Ascending aorta (tissue), 2 donors: ENCODE data around the gene EIF5. TPM values are rescaled to one million over a fixed set of nuclear protein-coding genes. Genes with fewer than 3 reads are reported as not detected.

Experiments used
- DNase-seq, 2 donors: peaks; one replicate each; pipeline ENCODE4 v3.0.0-alpha.2; 2019; ENCODE audit warnings: low spot score in 2 of 2
- H3K27ac ChIP-seq, 2 donors: fragments of 200-600 bp; sonication (generic); one replicate each; pipeline ENCODE4 v1.5.1; 2016 to 2017; ENCODE audit warnings: mild to moderate bottlenecking in 1 of 2
- H3K27me3 ChIP-seq: fragments of 200-600 bp; sonication (generic); one replicate; pipeline ENCODE4 v1.5.1; 2017
- H3K36me3 ChIP-seq, 2 donors: fragments of 200-600 bp; sonication (generic); one replicate each; pipeline ENCODE4 v1.5.1; 2016
- H3K4me1 ChIP-seq, 2 donors: fragments of 200-600 bp; sonication (generic); one replicate each; pipeline ENCODE4 v1.5.1; 2016 to 2017; ENCODE audit warnings: mild to moderate bottlenecking in 1 of 2
- H3K4me3 ChIP-seq, 2 donors: fragments of 200-600 bp; sonication (generic); one replicate each; pipeline ENCODE4 v1.5.1; 2016 to 2017; ENCODE audit warnings: mild to moderate bottlenecking in 1 of 2
- H3K9me3 ChIP-seq, 2 donors: fragments of 200-600 bp; sonication (generic); one replicate each; pipeline ENCODE4 v1.5.1; 2016
- CTCF ChIP-seq, 3 experiments: fragments of 200-600 bp in 2 of 3; fragments of 450-650 bp in 1 of 3; sonication (generic) in 2 of 3; IDR thresholded peaks; one replicate each; pipeline ENCODE4 v1.5.1; 2016 to 2019; ENCODE audit warnings: antibody characterized with exemption in 3 of 3, mild to moderate bottlenecking in 1 of 3, moderate library complexity in 1 of 3
- intact Hi-C: fragments of 100-400 bp; cut with DNase I; formaldehyde crosslinking; loops from one replicate; pipeline ENCODE4 v1.15.1; 2023
- total RNA-seq: library from RNA; depleted of rRNA; stranded (reverse); fragments of >200 nt; gene quantifications from one replicate; pipeline ENCODE4 v1.1.0, GENCODE V29; 2016

The EIF5 gene
- total RNA-seq, 1 donor from 2014 or later, result 85.5 TPM

GRCh38 chr14:103367995-103368394 is 34.0 kb downstream of the EIF5 start:
- no peak for TF ChIP-seq CTCF (IDR thresholded peaks at IDR 0.05)
- no peaks in the 10 kb centered on the region for H3K36me3 ChIP-seq
- no peaks in the 10 kb centered on the region for H3K27me3 ChIP-seq
- no peak for DNase-seq
- intact Hi-C loops, result no loop called here
- H3K27ac ChIP-seq, result no peak overlapping the region
- no peak overlapping the region for H3K4me3 ChIP-seq
- H3K9me3 ChIP-seq, result peaks cover 0 to 4% of the 10 kb centered on the region in 2 donors
- H3K4me1 ChIP-seq, result no peaks in the 10 kb centered on the region

DNA sequence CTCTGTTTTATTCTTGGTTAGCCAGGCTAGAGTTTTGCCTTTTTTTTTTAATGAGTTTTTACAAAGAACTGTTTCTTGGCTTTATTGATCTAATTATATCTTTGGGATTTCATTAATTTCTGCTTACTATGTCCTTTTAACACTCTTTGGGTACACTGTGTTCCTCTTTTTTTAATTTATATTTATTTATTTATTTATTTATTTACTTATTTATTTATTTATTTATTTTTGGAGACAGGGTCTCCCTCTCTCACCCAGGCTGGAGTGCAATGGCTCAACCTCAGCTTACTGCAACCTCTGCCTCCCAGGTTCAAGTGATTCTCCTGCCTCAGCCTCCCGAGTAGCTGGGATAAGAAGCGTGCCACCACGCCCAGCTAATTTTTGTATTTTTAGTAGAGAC is 36.0 kb downstream of the EIF5 start:
- Histone ChIP-seq H3K9me3 (no peaks in the 10 kb centered on the region), H3K27ac (no peak overlapping the region), H3K27me3 (no peaks in the 10 kb centered on the region), H3K4me1 (no peaks in the 10 kb centered on the region), H3K36me3 (no peaks in the 10 kb centered on the region), H3K4me3 (no peak overlapping the region)
- no peak for TF ChIP-seq CTCF (IDR thresholded peaks at IDR 0.05)
- no peak for DNase-seq
- intact Hi-C loops, result no loop called here

- H3K27me3 ChIP-seq, result no peaks in the 10 kb centered on the region
- no peaks in the 10 kb centered on the region for H3K9me3 ChIP-seq
- H3K4me1 ChIP-seq, result no peaks in the 10 kb centered on the region
- intact Hi-C loops, result no loop called here
- no peaks in the 10 kb centered on the region for H3K36me3 ChIP-seq
- DNase-seq, result no peak
- H3K4me3 ChIP-seq, result no peak overlapping the region
- no peak for TF ChIP-seq CTCF (IDR thresholded peaks at IDR 0.05)
- no peak overlapping the region for H3K27ac ChIP-seq
These were observed 38.0 kb downstream of the EIF5 start for GRCh38 chr14:103372017-103372416.

- H3K27ac ChIP-seq, result no peak overlapping the region
- no peak for DNase-seq
- no peaks in the 10 kb centered on the region for H3K27me3 ChIP-seq
- no peak overlapping the region for H3K4me3 ChIP-seq
- no peak for TF ChIP-seq CTCF (IDR thresholded peaks at IDR 0.05)
- no peaks in the 10 kb centered on the region for H3K4me1 ChIP-seq
- no peaks in the 10 kb centered on the region for H3K9me3 ChIP-seq
- no peaks in the 10 kb centered on the region for H3K36me3 ChIP-seq
- intact Hi-C loops, result no loop called here
These were observed 38.7 kb downstream of the EIF5 start for GRCh38 chr14:103372552-103373304.

- Histone ChIP-seq H3K4me1 (no peaks in the 10 kb centered on the region), H3K9me3 (no peaks in the 10 kb centered on the region), H3K36me3 (no peaks in the 10 kb centered on the region), H3K27me3 (no peaks in the 10 kb centered on the region), H3K4me3 (no peak overlapping the region), H3K27ac (no peak overlapping the region)
- no peak for DNase-seq
- no peak for TF ChIP-seq CTCF (IDR thresholded peaks at IDR 0.05)
- intact Hi-C loops, result no loop called here
These were observed 40.1 kb downstream of the EIF5 start for GRCh38 chr14:103374121-103374520.
